Stimulated activated naive B cell treated with anti-CD40 and anti-IgM and Interleukin-4, amounts not matched to agents 10 μg/mL and 1 μg/mL and 100 μg/mL, for 72 hours (primary cell): ENCODE data around the gene DDTL.
A peak's percentile ranks its signal among the peaks of the same experiment; 100 is the strongest.

ENCODE experiments used
- ATAC-seq, 2 donors: fragments of 150-1000 bp; cut with Tn5 transposase; replicated peaks; 2 replicates each; pipeline ENCODE4 v1.10.0; 2021; ENCODE audit warnings: moderate library complexity in 1 of 2
- DNase-seq: peaks from one replicate; pipeline ENCODE4 v3.0.0; 2021
- H3K27ac Mint-ChIP-seq: one replicate; pipeline ENCODE4 v1.8.0; 2022; ENCODE audit warnings: mild to moderate bottlenecking, mixed read lengths
- H3K27me3 Mint-ChIP-seq, 2 donors: one replicate each; pipeline ENCODE4 v1.8.0; 2022; ENCODE audit warnings: mixed read lengths in 2 of 2
- H3K36me3 Mint-ChIP-seq, 2 donors: one replicate each; pipeline ENCODE4 v1.8.0; 2022; ENCODE audit warnings: mixed read lengths in 2 of 2, mild to moderate bottlenecking in 1 of 2
- H3K4me1 Mint-ChIP-seq, 2 donors: one replicate each; pipeline ENCODE4 v1.8.0; 2022; ENCODE audit warnings: mixed read lengths in 2 of 2, mild to moderate bottlenecking in 1 of 2
- H3K4me3 Mint-ChIP-seq, 2 donors: one replicate each; pipeline ENCODE4 v1.8.0; 2022; ENCODE audit warnings: mild to moderate bottlenecking in 2 of 2, mixed read lengths in 2 of 2, moderate library complexity in 1 of 2
- H3K9me3 Mint-ChIP-seq, 2 donors: one replicate each; pipeline ENCODE4 v1.8.0; 2022; ENCODE audit warnings: mixed read lengths in 2 of 2, mild to moderate bottlenecking in 1 of 2

DDTL gene

GRCh38 chr22:24005201-24005600, 38.5 kb downstream of the DDTL start, which contains the start of gene GSTT4:
GSTT4 (minus strand) TSS chr22:24005453; CDS start chr22:24005356, 97 bp downstream.
- Mint-ChIP-seq H3K27ac (no peak within 1 kb of the TSS), H3K4me1 (no peaks in the 10 kb centered on the region), H3K36me3 (no peaks in the 10 kb centered on the region), H3K27me3 (peaks cover 5 to 12% of the 10 kb centered on the region in 2 donors), H3K9me3 (no peaks in the 10 kb centered on the region), H3K4me3 (no peak within 1 kb of the TSS)
- no peak for ATAC-seq
- DNase-seq = no peak

GRCh38 chr22:24006207-24006913, 39.7 kb downstream of the DDTL start:
- Mint-ChIP-seq H3K4me1 (peaks cover 6 to 9% of the 10 kb centered on the region in 2 donors), H3K27me3 (peaks cover 5 to 10% of the 10 kb centered on the region in 2 donors), H3K9me3 (no peaks in the 10 kb centered on the region), H3K27ac (no peak overlapping the region), H3K4me3 (no peak overlapping the region), H3K36me3 (peaks cover 2 to 6% of the 10 kb centered on the region in 2 donors)
- no peak for DNase-seq
- ATAC-seq = no peak

- ATAC-seq (no peak), DNase-seq (no peak)
- Mint-ChIP-seq H3K27ac (no peak overlapping the region), H3K36me3 (peaks cover 2 to 6% of the 10 kb centered on the region in 2 donors), H3K27me3 (peaks cover 5% of the 10 kb centered on the region in 2 donors), H3K9me3 (no peaks in the 10 kb centered on the region), H3K4me3 (no peak overlapping the region), H3K4me1 (peaks cover 6 to 9% of the 10 kb centered on the region in 2 donors)
These were observed 40.2 kb downstream of the DDTL start for GRCh38 chr22:24006914-24007214.

GRCh38 chr22:24007253-24008021, 40.7 kb downstream of the DDTL start:
- Mint-ChIP-seq H3K4me1 (peaks cover 9 to 11% of the 10 kb centered on the region in 2 donors), H3K4me3 (no peak overlapping the region), H3K9me3 (no peaks in the 10 kb centered on the region), H3K27me3 (peaks cover 0 to 5% of the 10 kb centered on the region in 2 donors), H3K36me3 (peaks cover 2 to 6% of the 10 kb centered on the region in 2 donors), H3K27ac (no peak overlapping the region)
- no peak for DNase-seq
- ATAC-seq = no peak

- no peak overlapping the region for H3K4me3 Mint-ChIP-seq
- no peak for ATAC-seq
- H3K27ac Mint-ChIP-seq = no peak overlapping the region
These were observed 41.3 kb downstream of the DDTL start for GRCh38 chr22:24008022-24008283.

GRCh38 chr22:24008381-24009226, 41.9 kb downstream of the DDTL start:
- ATAC-seq = no peak
- H3K27ac Mint-ChIP-seq = no peak overlapping the region
- H3K27me3 Mint-ChIP-seq = peaks cover 0 to 2% of the 10 kb centered on the region in 2 donors
- H3K9me3 Mint-ChIP-seq = no peaks in the 10 kb centered on the region
- H3K4me3 Mint-ChIP-seq = no peak overlapping the region
- no peak for DNase-seq
- H3K4me1 Mint-ChIP-seq = peaks cover 12 to 16% of the 10 kb centered on the region in 2 donors
- H3K36me3 Mint-ChIP-seq = peaks cover 2 to 6% of the 10 kb centered on the region in 2 donors

More at GRCh38 chr22:24008022-24008283, 41.3 kb downstream of the DDTL start:
- Mint-ChIP-seq H3K36me3 (peaks cover 2 to 6% of the 10 kb centered on the region in 2 donors), H3K4me1 (peaks cover 11% of the 10 kb centered on the region in 2 donors), H3K9me3 (no peaks in the 10 kb centered on the region), H3K27me3 (peaks cover 0 to 5% of the 10 kb centered on the region in 2 donors)
- DNase-seq = no peak

GRCh38 chr22:24009227-24010017, 42.7 kb downstream of the DDTL start:
- Mint-ChIP-seq H3K36me3 (peaks cover 2 to 6% of the 10 kb centered on the region in 2 donors), H3K27me3 (no peaks in the 10 kb centered on the region), H3K27ac (no peak overlapping the region), H3K4me3 (no peak overlapping the region), H3K4me1 (peaks cover 16 to 21% of the 10 kb centered on the region in 2 donors), H3K9me3 (no peaks in the 10 kb centered on the region)
- ATAC-seq (no peak), DNase-seq (no peak)

- ATAC-seq = no peak
- H3K36me3 Mint-ChIP-seq = peaks cover 2 to 6% of the 10 kb centered on the region in 2 donors
- no peak overlapping the region for H3K4me3 Mint-ChIP-seq
These were observed 43.3 kb downstream of the DDTL start for GRCh38 chr22:24010018-24010391.

GRCh38 chr22:24011735-24012068, 45.0 kb downstream of the DDTL start:
- peak overlapping the region; percentile 97 for H3K27ac Mint-ChIP-seq
- DNase-seq = no peak
- H3K4me3 Mint-ChIP-seq = peak overlapping the region; percentile 89 to 97
- peaks cover 4 to 15% of the 10 kb centered on the region in 2 donors for H3K36me3 Mint-ChIP-seq
- H3K27me3 Mint-ChIP-seq = no peaks in the 10 kb centered on the region
- no peak for ATAC-seq
- no peaks in the 10 kb centered on the region for H3K9me3 Mint-ChIP-seq
- peaks cover 17 to 26% of the 10 kb centered on the region in 2 donors for H3K4me1 Mint-ChIP-seq

More at GRCh38 chr22:24010018-24010391, 43.3 kb downstream of the DDTL start:
- Mint-ChIP-seq H3K4me1 (peaks cover 17 to 26% of the 10 kb centered on the region in 2 donors), H3K27me3 (no peaks in the 10 kb centered on the region), H3K27ac (no peak overlapping the region), H3K9me3 (no peaks in the 10 kb centered on the region)
- no peak for DNase-seq

GRCh38 chr22:24016156-24016555, 49.5 kb downstream of the DDTL start:
- no peaks in the 10 kb centered on the region for H3K9me3 Mint-ChIP-seq
- no peak overlapping the region for H3K4me3 Mint-ChIP-seq
- DNase-seq = no peak
- H3K36me3 Mint-ChIP-seq = peaks cover 8 to 21% of the 10 kb centered on the region in 2 donors
- no peaks in the 10 kb centered on the region for H3K27me3 Mint-ChIP-seq
- H3K27ac Mint-ChIP-seq = no peak overlapping the region
- peaks cover 9 to 26% of the 10 kb centered on the region in 2 donors for H3K4me1 Mint-ChIP-seq
- no peak for ATAC-seq

GRCh38 chr22:24021304-24021703, 54.6 kb downstream of the DDTL start:
- ATAC-seq (no peak), DNase-seq (no peak)
- Mint-ChIP-seq H3K36me3 (peaks cover 14 to 31% of the 10 kb centered on the region in 2 donors), H3K27ac (no peak overlapping the region), H3K4me3 (no peak overlapping the region), H3K9me3 (peaks cover 0 to 3% of the 10 kb centered on the region in 2 donors), H3K4me1 (peaks cover 0 to 5% of the 10 kb centered on the region in 2 donors), H3K27me3 (no peaks in the 10 kb centered on the region)
